Measurements from ENCODE around the gene CPNE5. TPM values are rescaled to one million over a fixed set of nuclear protein-coding genes. Genes with fewer than 3 reads are reported as not detected.

The CPNE5 gene
- total and polyA plus RNA-seq, 4 experiments from 2014 or later: 0.47 to 2.7 (median 1.3) TPM

GRCh38 chr6:36875250-36875633, 36.0 kb upstream of the CPNE5 start:
- Mint-ChIP-seq H3K4me1 (peaks cover 19 to 36% (median 30%) of the 10 kb centered on the region in 4 donors), H3K9me3 (peaks cover 0 to 2% (median 0%) of the 10 kb centered on the region in 8 donors), H3K4me3 (peak overlapping the region; percentile 95 to 100 (median 98))

GRCh38 chr6:36874443-36875249, 35.4 kb upstream of the CPNE5 start, which contains the start of gene PPIL1:
Gene PPIL1, minus strand, starts transcription at chr6:36874803. Its CDS starts 31 bp downstream, at chr6:36874772.
- peaks cover 22 to 37% (median 31%) of the 10 kb centered on the region in 4 donors for H3K4me1 Mint-ChIP-seq
- Histone ChIP-seq H3K27ac (ENCODE audit: low read depth, low read length) (peak within 1 kb of the TSS; percentile 87), H3K27me3 (ENCODE audit: insufficient read depth, low read length) (no peaks in the 10 kb centered on the region), H3K9me3 (ENCODE audit: control insufficient read depth in 1 of 2, low read length in 2 of 2) (no peaks in the 10 kb centered on the region), H3K36me3 (ENCODE audit: insufficient read depth, low read length) (no peaks in the 10 kb centered on the region), H3K4me3 (ENCODE audit: low read length in 2 of 2) (peak within 1 kb of the TSS; percentile 95 to 96), H3K4me1 (ENCODE audit: insufficient read depth, low read length) (peaks cover 23% of the 10 kb centered on the region)
- H3K36me3 Mint-ChIP-seq: peaks cover 20% of the 10 kb centered on the region in 2 donors
- peaks cover 0 to 1% of the 10 kb centered on the region in 2 donors for H3K27me3 Mint-ChIP-seq
- H3K9me3 Mint-ChIP-seq: peaks cover 0 to 2% (median 0%) of the 10 kb centered on the region in 8 donors
- H3K27ac Mint-ChIP-seq: peak within 1 kb of the TSS; percentile 91 to 100 (median 98)
- POLR2A ChIA-PET (ENCODE audit: partially characterized antibody): interaction anchor here (0.6 to 4.5 kb wide), 16 partner anchors 10 to 1839 kb away, joined by 3 to 69 read pairs (median 5); partner anchors contain the start of genes C6orf89, CMTR1, MTCH1 and PI16
- CTCF ChIA-PET (ENCODE audit: partially characterized antibody): interaction anchor here (0.7 to 5.3 kb wide), 15 partner anchors 10 to 335 kb away, joined by 3 to 88 read pairs (median 4); partner anchors contain the start of gene C6orf89
- H3K4me3 Mint-ChIP-seq: peak within 1 kb of the TSS; percentile 95 to 100 (median 98)
- intact Hi-C loops (cut with micrococcal nuclease): loop anchor here (1.0 kb wide), 2 partner anchors 11 to 280 kb away; partner anchors contain the start of genes C6orf89 and SRSF3
- DNase-seq: peak; percentile 91 to 94 (median 92)

More at GRCh38 chr6:36875250-36875633, 36.0 kb upstream of the CPNE5 start:
- Histone ChIP-seq H3K27ac (ENCODE audit: low read depth, low read length) (peak overlapping the region; percentile 87), H3K9me3 (ENCODE audit: control insufficient read depth in 1 of 2, low read length in 2 of 2) (no peaks in the 10 kb centered on the region), H3K36me3 (ENCODE audit: insufficient read depth, low read length) (no peaks in the 10 kb centered on the region), H3K27me3 (ENCODE audit: insufficient read depth, low read length) (no peaks in the 10 kb centered on the region), H3K4me3 (ENCODE audit: low read length in 2 of 2) (peak overlapping the region; percentile 95 to 96), H3K4me1 (ENCODE audit: insufficient read depth, low read length) (peaks cover 23% of the 10 kb centered on the region)
- Mint-ChIP-seq H3K36me3 (peaks cover 14 to 15% of the 10 kb centered on the region in 2 donors), H3K27me3 (peaks cover 0 to 1% of the 10 kb centered on the region in 2 donors), H3K27ac (peak overlapping the region; percentile 91 to 100 (median 98))
- DNase-seq: no peak
- intact Hi-C loops (cut with micrococcal nuclease): loop anchor here (1.0 kb wide), 1 partner anchor 10 kb away; the partner anchor contains the start of gene C6orf89
- POLR2A ChIA-PET (ENCODE audit: partially characterized antibody): interaction anchor here (0.6 to 4.5 kb wide), 14 partner anchors 10 to 1838 kb away, joined by 3 to 69 read pairs (median 6); partner anchors contain the start of genes C6orf89, MTCH1 and PI16
- CTCF ChIA-PET (ENCODE audit: partially characterized antibody): interaction anchor here (0.8 to 5.3 kb wide), 14 partner anchors 9 to 335 kb away, joined by 3 to 88 read pairs (median 4); partner anchors contain the start of gene C6orf89

GRCh38 chr6:36873612-36874442, 34.6 kb upstream of the CPNE5 start:
- Histone ChIP-seq H3K27ac (ENCODE audit: low read depth, low read length) (peak overlapping the region; percentile 87), H3K9me3 (ENCODE audit: control insufficient read depth in 1 of 2, low read length in 2 of 2) (no peaks in the 10 kb centered on the region), H3K4me1 (ENCODE audit: insufficient read depth, low read length) (peaks cover 23% of the 10 kb centered on the region), H3K4me3 (ENCODE audit: low read length in 2 of 2) (peak overlapping the region; percentile 95 to 96), H3K36me3 (ENCODE audit: insufficient read depth, low read length) (no peaks in the 10 kb centered on the region), H3K27me3 (ENCODE audit: insufficient read depth, low read length) (no peaks in the 10 kb centered on the region)
- Mint-ChIP-seq H3K27ac (peak overlapping the region; percentile 91 to 100 (median 98)), H3K27me3 (peaks cover 0 to 1% of the 10 kb centered on the region in 2 donors), H3K4me3 (peak overlapping the region; percentile 95 to 100 (median 98)), H3K4me1 (peaks cover 22 to 37% (median 31%) of the 10 kb centered on the region in 4 donors), H3K36me3 (peaks cover 24% of the 10 kb centered on the region in 2 donors), H3K9me3 (peaks cover 0 to 2% (median 0%) of the 10 kb centered on the region in 8 donors)
- no peak for DNase-seq
- ChIA-PET CTCF (ENCODE audit: partially characterized antibody) (interaction anchor here (0.7 to 5.3 kb wide), 12 partner anchors 9 to 336 kb away, joined by 3 to 88 read pairs (median 6); partner anchors contain the start of gene C6orf89), POLR2A (ENCODE audit: partially characterized antibody) (interaction anchor here (1.6 to 4.5 kb wide), 7 partner anchors 9 to 559 kb away, joined by 4 to 69 read pairs (median 17); partner anchors contain the start of genes C6orf89, CMTR1 and MTCH1)
- intact Hi-C loops (cut with micrococcal nuclease): loop anchor here (1.0 kb wide), 1 partner anchor 280 kb away; the partner anchor contains the start of gene SRSF3

- peak overlapping the region in 4 of 7 donors; percentile 22 to 98 (median 92) for H3K27ac Mint-ChIP-seq
- Histone ChIP-seq H3K9me3 (ENCODE audit: control insufficient read depth in 1 of 2, low read length in 2 of 2) (no peaks in the 10 kb centered on the region), H3K27me3 (ENCODE audit: insufficient read depth, low read length) (no peaks in the 10 kb centered on the region), H3K27ac (ENCODE audit: low read depth, low read length) (no peak overlapping the region), H3K36me3 (ENCODE audit: insufficient read depth, low read length) (no peaks in the 10 kb centered on the region), H3K4me1 (ENCODE audit: insufficient read depth, low read length) (peaks cover 23% of the 10 kb centered on the region), H3K4me3 (ENCODE audit: low read length in 2 of 2) (no peak overlapping the region)
- peaks cover 0 to 2% (median 0%) of the 10 kb centered on the region in 8 donors for H3K9me3 Mint-ChIP-seq
- peaks cover 0 to 1% of the 10 kb centered on the region in 2 donors for H3K27me3 Mint-ChIP-seq
- H3K4me1 Mint-ChIP-seq: peaks cover 23 to 39% (median 33%) of the 10 kb centered on the region in 4 donors
- intact Hi-C loops (cut with micrococcal nuclease): no loop called here
- peak overlapping the region in 7 of 8 donors; percentile 95 to 100 (median 98) for H3K4me3 Mint-ChIP-seq
- H3K36me3 Mint-ChIP-seq: peaks cover 26 to 29% of the 10 kb centered on the region in 2 donors
- no peak for DNase-seq
- ChIA-PET POLR2A (ENCODE audit: partially characterized antibody) (interaction anchor here (0.6 to 4.5 kb wide), 6 partner anchors 9 to 560 kb away, joined by 3 to 69 read pairs (median 16); partner anchors contain the start of genes C6orf89, CMTR1 and MTCH1), CTCF (ENCODE audit: partially characterized antibody) (interaction anchor here (1.2 to 5.3 kb wide), 7 partner anchors 8 to 337 kb away, joined by 3 to 88 read pairs (median 9); partner anchors contain the start of gene C6orf89)
Observed at GRCh38 chr6:36873115-36873514, 33.9 kb upstream of the CPNE5 start.

GRCh38 chr6:36871686-36872085, 32.4 kb upstream of the CPNE5 start:
- no peak overlapping the region for H3K4me3 Mint-ChIP-seq
- DNase-seq: no peak
- Histone ChIP-seq H3K9me3 (ENCODE audit: control insufficient read depth in 1 of 2, low read length in 2 of 2) (no peaks in the 10 kb centered on the region), H3K36me3 (ENCODE audit: insufficient read depth, low read length) (no peaks in the 10 kb centered on the region), H3K27me3 (ENCODE audit: insufficient read depth, low read length) (no peaks in the 10 kb centered on the region), H3K27ac (ENCODE audit: low read depth, low read length) (no peak overlapping the region), H3K4me1 (ENCODE audit: insufficient read depth, low read length) (peaks cover 28% of the 10 kb centered on the region), H3K4me3 (ENCODE audit: low read length in 2 of 2) (no peak overlapping the region)
- peaks cover 30 to 53% (median 40%) of the 10 kb centered on the region in 4 donors for H3K4me1 Mint-ChIP-seq
- CTCF ChIA-PET (ENCODE audit: partially characterized antibody): interaction anchor here (1.2 to 5.3 kb wide), 2 partner anchors 13 to 146 kb away, joined by 4 to 88 read pairs; partner anchors contain the start of gene C6orf89
- no peak overlapping the region for H3K27ac Mint-ChIP-seq
- peaks cover 0 to 2% (median 0%) of the 10 kb centered on the region in 8 donors for H3K9me3 Mint-ChIP-seq
- no peaks in the 10 kb centered on the region for H3K27me3 Mint-ChIP-seq
- POLR2A ChIA-PET (ENCODE audit: partially characterized antibody): no interaction called here
- H3K36me3 Mint-ChIP-seq: peaks cover 32 to 40% of the 10 kb centered on the region in 2 donors
- intact Hi-C loops (cut with micrococcal nuclease): no loop called here
